ENCODE data around the gene ANKRD17.

Gene ANKRD17

DNA sequence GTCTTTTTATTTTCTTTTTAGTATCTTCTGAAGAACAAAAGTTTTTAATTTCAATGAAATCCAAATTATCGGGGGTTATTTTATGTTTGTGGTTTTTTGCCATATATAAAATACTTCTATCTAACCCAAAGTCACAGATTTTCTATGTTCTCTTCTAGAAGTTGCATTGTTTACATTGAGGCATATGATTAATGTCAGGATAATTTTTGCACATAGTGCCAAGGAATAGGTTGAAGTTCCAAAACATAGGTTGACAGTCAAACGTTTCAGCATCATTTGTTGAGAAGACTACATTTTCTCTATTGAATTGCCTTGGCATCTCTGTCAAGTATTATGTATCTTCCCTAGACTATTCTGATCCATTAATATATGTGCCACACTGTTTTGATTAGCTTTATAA is 64.5 kb downstream of the ANKRD17 start:
- no peak for DNase-seq

- DNase-seq, result no peak
Observed at GRCh38 chr4:73193659-73194058, 64.9 kb downstream of the ANKRD17 start.

GRCh38 chr4:73193155-73193554 is 65.4 kb downstream of the ANKRD17 start:
- no peak for DNase-seq

DNA sequence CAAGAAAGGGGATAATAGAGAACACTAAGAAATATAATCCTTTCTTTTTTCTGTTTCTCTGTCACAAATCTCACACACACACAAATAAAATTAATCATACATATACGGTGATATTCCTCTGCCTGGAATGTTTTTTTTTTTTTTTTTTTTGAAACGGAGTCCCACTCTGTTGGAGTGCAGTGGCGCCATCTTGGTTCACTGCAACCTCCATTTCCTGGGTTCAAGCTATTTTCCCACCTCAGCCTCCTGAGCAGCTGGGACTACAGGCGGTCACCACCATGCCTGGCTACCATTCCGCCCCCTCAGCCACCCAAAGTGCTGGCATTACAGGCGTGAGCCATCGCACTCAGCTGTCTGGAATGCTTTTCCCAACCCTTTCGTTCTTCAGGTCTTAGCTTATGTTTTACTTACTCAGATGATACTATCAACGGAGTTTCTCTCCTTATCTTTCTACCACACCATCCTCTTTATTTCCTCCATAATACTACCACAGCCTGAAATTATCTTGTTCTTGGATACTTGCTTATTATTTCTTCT is 69.3 kb downstream of the ANKRD17 start:
- DNase-seq, result no peak

DNA sequence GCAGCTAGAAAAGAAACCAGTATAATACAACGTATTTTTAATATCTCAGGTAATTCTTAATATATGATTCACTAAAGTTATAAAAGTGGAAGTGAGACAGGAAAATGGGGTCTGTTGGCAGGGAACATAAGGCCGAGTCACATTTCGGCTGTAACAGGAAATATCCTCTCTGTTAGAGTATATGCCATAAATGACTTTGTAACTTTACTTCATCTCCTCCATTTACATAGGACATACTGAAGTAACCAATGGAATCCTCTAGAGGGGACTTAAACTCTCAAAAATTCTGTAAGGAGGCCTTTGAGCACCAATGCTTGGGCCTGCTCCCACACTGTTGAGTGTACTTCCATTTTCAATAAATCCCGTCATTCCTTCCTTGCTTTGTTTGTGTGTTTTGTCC is 71.3 kb downstream of the ANKRD17 start:
- no peak for DNase-seq

GRCh38 chr4:73185903-73186302 is 72.7 kb downstream of the ANKRD17 start:
- DNase-seq, result no peak

- no peak for DNase-seq
Observed at GRCh38 chr4:73181231-73181630, 77.4 kb downstream of the ANKRD17 start.

DNA sequence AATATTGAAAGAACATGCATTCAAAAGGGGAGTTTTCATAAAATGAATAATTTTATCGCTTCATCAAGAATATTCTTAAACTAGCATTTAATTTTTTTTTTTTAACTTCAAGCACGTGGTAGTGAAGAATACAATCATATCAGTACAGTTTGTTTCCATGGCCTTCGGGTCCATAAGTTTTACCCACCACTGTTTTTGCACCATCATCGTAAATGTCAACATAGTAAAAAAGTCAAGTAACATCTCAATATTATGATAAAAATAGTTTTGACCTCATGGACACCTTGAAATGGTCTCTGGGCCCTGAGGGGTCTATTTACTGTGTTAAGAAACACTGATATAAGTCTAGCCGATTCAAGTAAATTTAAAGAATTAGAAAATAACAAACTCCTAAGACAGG is 80.2 kb downstream of the ANKRD17 start:
- DNase-seq, result no peak

DNA sequence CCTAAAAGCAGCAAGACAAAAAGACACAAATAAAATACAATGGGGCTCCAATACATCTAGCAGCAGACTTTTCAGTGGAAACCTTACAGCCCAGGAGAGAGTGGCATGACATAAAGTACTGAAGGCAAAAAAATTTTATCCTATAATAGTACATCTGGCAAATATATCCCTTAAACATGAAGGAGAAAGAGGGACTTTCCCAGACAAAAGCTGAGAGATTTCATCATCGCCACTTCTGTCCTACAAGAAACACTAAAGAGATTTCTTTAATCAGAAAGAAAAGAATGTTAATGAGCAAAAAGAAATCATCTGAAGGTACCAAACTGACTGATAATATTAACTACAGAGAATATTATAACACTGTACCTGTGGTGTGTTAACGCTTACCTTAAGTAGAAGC is 86.4 kb downstream of the ANKRD17 start:
- no peak for DNase-seq

DNA sequence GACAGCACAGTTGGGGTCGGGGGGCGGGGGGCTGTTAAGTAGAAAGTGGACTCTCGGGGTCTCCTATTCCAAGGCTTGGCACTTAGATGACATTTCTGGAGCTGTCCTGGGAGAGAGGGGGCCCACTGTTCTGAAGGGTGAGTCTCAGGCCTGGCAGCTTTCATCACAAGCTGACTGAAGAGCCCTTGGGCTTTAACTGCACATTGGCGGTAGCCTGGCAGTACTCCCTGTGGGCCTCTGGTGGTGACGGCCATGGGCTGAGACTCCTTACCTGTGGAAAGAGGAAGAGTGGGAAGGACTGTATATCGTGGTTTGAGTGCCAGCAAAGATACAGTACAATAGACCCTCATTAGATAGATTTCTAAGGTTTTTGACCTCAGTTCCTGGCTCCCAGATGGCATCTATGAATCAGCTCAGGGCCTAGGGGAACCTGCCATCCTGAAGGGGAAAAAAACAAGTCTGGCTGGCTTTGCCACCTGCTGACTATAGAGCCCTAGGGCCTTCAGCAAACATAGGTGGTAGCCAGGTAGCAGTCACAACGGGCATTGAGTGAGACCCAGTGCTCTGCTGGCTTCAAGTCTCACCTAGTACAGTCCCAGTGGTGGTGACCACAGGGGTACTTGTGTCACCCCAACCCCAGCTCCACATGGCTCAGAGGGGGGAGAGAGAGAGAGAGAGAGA is 87.9 kb downstream of the ANKRD17 start:
- no peak for DNase-seq

GRCh38 chr4:73166212-73166611 is 92.4 kb downstream of the ANKRD17 start:
- no peak for DNase-seq

GRCh38 chr4:73161527-73162185 is 96.9 kb downstream of the ANKRD17 start:
- DNase-seq, result no peak

DNA sequence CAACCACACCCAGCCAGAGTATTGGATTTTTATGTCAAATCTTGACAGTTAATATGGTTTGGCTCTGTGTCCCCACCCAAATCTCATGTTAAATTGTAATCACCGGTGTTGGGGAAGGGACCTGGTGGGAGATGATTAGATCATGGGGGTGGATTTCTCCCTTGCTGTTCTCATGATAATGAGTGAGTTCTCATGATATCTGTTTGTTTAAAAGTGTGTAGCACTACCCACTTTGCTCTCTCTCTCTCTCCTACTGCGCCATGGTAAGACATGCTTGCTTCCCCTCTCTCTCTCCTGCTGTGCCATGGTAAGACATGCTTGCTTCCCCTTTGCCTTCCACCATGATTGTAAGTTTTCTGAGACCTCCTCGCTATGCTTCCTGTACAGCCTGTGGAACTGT is 102.2 kb downstream of the ANKRD17 start:
- no peak for DNase-seq

DNA sequence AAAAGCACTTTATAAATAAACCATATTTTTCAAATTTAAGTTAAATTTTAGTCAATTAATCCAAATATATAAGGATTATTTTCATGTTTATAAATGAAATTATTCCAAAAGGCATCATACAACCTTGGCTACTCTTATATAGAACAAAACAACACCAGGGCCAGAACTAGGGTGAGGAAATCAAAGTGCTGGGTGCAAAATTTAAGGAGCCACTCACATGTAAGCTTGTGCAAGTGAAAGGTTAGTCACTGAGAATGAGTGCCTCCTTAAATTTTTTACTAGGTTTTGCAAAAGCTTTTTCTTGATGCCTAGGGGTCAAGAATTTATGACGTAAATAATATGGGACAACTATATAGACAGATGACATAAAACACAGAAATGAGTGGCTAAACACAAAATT is 105.7 kb downstream of the ANKRD17 start:
- DNase-seq, result no peak

DNA sequence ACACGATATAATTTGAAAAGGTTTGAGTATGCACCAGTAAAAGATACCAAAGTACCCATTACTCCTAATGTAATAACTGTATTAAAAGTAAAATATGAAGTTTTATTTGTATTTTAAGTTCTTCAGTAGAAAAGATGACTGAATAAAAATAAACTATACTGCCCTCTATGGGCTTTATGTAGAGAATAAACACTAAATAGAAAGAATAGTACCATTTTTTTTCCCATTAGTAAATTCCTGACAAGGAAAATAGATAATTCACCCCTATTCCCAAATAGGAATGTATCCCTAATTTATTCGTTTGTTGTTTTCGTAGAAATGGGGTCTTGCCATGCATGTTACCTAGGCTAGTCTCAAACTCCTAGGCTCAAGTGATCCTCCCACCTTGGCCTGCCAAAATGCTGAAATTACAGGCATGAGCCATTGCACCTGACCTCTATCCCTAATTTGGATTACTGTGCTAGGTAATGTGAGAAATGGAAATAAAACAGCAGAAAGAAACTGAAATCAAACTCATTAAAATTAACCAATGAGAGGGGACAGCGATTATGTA is 115.5 kb downstream of the ANKRD17 start:
- no peak for DNase-seq

DNA sequence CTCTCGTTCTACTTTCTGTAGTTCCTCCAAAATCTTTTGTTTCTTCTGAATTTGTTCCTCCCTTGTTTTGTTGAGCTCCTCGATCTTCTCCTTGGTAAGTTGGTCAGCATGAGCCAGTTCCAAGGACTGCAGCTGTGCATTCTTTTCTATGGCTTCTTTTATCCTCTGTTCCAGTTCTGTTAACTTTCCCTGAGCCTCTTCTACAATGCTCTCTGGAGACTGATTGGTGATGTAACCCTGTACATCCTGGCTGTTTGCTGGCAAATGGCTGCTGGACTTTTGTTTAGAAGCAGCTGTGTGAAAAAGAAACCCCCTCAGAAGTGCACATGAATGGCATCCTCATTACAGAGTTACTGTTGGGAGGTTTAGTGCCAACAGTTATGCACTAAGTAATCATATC is 118.6 kb downstream of the ANKRD17 start:
- no peak for DNase-seq

- no peak for DNase-seq
Observed at GRCh38 chr4:73139245-73139644, 119.4 kb downstream of the ANKRD17 start.

- DNase-seq, result no peak
Observed at GRCh38 chr4:73137121-73137520, 121.5 kb downstream of the ANKRD17 start.

DNA sequence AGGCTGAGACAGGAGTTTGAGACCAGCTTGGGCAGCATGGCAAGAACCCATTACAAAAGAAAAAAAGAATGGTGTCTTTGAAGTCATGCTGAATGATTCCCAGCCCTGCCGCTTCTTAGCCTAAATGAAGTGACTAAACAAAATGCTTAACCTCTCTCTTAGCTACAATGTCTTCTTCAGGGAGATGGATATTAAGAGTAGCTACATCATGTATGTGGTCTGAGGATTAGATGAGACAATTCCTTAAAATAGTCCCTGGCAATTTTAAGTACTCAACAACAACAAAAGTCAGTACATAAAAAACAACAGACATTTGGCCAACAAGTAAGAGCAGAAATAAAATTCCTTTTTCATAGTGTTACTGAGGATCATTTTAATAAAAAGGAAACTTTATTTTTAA is 124.8 kb downstream of the ANKRD17 start:
- DNase-seq, result no peak

- DNase-seq, result no peak
Observed at GRCh38 chr4:73131281-73131680, 127.3 kb downstream of the ANKRD17 start.

DNA sequence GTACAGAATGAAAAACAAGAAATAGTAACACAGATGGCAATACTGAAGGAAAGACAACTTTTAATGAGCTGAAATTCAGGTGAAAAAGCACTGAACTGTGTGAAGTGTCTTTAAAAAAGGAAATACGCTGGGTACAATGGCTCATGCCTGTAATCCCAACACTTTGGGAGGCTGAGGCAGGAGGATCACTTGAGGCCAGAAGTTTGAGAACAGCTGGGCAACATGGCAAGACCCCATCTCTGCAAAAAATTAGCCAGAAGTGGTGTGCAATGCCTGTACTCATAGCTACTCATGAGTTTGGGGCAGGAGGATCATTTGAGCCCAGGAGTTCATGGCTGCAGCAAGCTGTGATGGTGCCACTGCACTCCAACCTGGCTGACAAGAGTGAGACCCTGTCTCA is 129.3 kb downstream of the ANKRD17 start:
- DNase-seq, result no peak

DNA sequence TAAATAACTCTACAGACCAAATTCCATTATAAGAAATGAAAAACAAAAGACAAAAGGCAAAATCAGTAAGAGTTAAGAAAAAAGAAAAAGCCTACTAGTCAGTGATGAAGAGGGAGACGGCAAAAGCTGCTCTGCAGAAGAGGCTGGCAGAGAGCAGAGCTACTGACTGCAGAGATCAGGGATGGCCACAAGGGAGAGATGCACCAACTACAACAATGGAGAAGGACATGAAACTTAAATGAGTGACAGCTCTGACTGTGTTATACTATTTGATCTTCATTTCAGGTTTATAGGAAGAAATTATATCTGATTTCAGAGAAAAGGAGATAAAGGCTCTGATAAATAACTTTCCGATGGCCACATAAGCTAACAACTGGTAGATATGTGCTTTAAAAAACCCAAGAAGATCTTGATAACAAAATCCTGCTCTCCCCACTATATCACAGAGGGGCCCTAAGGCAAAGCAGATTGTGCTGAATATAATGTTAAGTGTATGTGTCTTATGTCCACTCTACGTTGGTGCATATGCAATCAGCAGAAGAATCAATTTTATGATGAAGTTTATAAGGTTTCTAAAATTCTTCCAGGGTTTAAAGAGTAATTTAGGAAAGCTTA is 130.7 kb downstream of the ANKRD17 start:
- no peak for DNase-seq

DNA sequence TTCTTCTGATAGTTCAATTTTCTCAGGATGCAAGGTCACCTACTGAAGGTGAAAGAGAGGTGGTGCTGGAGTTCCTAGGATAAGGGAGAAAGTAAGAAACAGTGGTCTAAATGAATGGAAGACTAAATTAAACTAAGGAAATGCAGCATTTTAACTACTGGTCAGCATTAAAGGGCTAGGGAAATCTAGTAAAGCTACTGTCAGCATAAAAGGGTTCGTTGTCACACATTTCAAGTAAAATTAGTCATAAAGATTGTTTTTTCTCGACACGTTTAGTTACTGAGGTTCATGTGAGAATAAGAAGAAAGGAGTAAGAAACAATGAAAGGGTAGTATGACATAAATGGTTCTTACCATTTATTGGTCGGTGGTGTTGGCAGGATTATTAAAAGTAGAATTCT is 149.1 kb downstream of the ANKRD17 start:
- DNase-seq, result no peak

DNA sequence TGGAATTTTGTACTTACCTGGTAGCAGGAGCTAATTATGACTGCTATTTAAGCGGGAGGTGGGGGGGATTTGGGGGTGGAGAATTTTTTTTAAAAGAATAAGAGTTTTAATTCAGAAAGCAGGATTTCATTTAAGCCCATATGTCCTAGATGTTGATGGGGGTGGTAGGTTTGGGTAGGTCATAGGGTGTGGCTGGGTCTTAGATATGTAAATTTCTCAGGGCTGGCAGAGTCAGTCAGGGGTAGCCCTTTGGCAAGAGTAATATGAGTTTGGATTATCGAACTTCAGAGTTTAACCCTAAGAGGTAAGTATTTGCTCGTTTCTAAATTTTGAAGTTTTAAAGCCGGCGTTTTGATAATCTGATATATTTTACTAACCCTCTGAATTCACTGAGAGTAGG is 153.9 kb downstream of the ANKRD17 start:
- no peak for DNase-seq

Data from NCI-H2081 (cell line).